ENCODE measurements around the gene TBX15. TPM values are rescaled to one million over a fixed set of nuclear protein-coding genes. Genes with fewer than 3 reads are reported as not detected.

TBX15 gene
- total and polyA plus RNA-seq, 9 of the 15 experiments (the other 6 are each of a cell fraction or from before 2014, with no cell fraction given) = 0.03 to 3.4 (median 2.3) TPM

DNA sequence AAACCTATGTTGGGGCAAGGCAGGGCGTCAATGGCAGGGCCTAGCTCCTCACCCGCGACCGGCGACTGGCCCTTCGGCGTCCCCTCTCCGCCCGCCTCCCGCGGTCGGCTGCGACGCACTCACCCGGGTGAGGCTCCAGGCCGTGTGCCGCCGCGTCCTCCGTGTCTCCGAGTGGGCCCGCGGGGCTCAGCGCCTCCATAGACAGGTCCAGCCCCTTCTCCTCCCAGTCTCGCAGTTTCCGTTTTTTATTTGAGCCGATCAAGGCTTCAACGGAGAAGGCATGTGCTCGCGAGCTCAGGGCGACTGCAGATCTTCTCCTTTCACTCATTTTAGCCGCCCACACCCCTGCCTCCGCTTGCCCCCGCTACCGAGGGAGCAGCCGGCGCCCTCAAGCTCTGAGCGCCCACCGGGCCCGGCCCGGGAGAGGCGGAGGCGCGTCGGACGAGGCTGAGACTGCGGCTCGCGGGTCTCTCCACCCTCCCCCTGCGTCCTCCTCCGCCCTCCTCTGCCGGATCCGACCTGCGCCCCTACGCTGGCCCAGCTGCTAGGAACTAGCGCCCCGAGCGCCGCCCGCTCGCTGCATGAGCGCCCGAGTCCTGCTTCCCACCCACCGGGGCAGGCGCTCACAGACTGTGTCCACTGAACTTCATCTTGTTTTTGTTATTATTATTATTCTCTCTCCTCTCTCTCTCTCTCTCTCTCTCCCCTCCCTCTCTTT is 516 bp downstream of the TBX15 start (continued):
- TF ChIP-seq, protein P1, sequence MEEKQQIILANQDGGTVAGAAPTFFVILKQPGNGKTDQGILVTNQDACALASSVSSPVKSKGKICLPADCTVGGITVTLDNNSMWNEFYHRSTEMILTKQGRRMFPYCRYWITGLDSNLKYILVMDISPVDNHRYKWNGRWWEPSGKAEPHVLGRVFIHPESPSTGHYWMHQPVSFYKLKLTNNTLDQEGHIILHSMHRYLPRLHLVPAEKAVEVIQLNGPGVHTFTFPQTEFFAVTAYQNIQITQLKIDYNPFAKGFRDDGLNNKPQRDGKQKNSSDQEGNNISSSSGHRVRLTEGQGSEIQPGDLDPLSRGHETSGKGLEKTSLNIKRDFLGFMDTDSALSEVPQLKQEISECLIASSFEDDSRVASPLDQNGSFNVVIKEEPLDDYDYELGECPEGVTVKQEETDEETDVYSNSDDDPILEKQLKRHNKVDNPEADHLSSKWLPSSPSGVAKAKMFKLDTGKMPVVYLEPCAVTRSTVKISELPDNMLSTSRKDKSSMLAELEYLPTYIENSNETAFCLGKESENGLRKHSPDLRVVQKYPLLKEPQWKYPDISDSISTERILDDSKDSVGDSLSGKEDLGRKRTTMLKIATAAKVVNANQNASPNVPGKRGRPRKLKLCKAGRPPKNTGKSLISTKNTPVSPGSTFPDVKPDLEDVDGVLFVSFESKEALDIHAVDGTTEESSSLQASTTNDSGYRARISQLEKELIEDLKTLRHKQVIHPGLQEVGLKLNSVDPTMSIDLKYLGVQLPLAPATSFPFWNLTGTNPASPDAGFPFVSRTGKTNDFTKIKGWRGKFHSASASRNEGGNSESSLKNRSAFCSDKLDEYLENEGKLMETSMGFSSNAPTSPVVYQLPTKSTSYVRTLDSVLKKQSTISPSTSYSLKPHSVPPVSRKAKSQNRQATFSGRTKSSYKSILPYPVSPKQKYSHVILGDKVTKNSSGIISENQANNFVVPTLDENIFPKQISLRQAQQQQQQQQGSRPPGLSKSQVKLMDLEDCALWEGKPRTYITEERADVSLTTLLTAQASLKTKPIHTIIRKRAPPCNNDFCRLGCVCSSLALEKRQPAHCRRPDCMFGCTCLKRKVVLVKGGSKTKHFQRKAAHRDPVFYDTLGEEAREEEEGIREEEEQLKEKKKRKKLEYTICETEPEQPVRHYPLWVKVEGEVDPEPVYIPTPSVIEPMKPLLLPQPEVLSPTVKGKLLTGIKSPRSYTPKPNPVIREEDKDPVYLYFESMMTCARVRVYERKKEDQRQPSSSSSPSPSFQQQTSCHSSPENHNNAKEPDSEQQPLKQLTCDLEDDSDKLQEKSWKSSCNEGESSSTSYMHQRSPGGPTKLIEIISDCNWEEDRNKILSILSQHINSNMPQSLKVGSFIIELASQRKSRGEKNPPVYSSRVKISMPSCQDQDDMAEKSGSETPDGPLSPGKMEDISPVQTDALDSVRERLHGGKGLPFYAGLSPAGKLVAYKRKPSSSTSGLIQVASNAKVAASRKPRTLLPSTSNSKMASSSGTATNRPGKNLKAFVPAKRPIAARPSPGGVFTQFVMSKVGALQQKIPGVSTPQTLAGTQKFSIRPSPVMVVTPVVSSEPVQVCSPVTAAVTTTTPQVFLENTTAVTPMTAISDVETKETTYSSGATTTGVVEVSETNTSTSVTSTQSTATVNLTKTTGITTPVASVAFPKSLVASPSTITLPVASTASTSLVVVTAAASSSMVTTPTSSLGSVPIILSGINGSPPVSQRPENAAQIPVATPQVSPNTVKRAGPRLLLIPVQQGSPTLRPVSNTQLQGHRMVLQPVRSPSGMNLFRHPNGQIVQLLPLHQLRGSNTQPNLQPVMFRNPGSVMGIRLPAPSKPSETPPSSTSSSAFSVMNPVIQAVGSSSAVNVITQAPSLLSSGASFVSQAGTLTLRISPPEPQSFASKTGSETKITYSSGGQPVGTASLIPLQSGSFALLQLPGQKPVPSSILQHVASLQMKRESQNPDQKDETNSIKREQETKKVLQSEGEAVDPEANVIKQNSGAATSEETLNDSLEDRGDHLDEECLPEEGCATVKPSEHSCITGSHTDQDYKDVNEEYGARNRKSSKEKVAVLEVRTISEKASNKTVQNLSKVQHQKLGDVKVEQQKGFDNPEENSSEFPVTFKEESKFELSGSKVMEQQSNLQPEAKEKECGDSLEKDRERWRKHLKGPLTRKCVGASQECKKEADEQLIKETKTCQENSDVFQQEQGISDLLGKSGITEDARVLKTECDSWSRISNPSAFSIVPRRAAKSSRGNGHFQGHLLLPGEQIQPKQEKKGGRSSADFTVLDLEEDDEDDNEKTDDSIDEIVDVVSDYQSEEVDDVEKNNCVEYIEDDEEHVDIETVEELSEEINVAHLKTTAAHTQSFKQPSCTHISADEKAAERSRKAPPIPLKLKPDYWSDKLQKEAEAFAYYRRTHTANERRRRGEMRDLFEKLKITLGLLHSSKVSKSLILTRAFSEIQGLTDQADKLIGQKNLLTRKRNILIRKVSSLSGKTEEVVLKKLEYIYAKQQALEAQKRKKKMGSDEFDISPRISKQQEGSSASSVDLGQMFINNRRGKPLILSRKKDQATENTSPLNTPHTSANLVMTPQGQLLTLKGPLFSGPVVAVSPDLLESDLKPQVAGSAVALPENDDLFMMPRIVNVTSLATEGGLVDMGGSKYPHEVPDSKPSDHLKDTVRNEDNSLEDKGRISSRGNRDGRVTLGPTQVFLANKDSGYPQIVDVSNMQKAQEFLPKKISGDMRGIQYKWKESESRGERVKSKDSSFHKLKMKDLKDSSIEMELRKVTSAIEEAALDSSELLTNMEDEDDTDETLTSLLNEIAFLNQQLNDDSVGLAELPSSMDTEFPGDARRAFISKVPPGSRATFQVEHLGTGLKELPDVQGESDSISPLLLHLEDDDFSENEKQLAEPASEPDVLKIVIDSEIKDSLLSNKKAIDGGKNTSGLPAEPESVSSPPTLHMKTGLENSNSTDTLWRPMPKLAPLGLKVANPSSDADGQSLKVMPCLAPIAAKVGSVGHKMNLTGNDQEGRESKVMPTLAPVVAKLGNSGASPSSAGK (IDR thresholded peaks at IDR 0.05) = peak; percentile 78
- TF ChIP-seq, protein P2, sequence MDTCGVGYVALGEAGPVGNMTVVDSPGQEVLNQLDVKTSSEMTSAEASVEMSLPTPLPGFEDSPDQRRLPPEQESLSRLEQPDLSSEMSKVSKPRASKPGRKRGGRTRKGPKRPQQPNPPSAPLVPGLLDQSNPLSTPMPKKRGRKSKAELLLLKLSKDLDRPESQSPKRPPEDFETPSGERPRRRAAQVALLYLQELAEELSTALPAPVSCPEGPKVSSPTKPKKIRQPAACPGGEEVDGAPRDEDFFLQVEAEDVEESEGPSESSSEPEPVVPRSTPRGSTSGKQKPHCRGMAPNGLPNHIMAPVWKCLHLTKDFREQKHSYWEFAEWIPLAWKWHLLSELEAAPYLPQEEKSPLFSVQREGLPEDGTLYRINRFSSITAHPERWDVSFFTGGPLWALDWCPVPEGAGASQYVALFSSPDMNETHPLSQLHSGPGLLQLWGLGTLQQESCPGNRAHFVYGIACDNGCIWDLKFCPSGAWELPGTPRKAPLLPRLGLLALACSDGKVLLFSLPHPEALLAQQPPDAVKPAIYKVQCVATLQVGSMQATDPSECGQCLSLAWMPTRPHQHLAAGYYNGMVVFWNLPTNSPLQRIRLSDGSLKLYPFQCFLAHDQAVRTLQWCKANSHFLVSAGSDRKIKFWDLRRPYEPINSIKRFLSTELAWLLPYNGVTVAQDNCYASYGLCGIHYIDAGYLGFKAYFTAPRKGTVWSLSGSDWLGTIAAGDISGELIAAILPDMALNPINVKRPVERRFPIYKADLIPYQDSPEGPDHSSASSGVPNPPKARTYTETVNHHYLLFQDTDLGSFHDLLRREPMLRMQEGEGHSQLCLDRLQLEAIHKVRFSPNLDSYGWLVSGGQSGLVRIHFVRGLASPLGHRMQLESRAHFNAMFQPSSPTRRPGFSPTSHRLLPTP (IDR thresholded peaks at IDR 0.05; ENCODE audit: borderline replicate concordance, extremely low read depth, insufficient read length) = no peak
- TF ChIP-seq ILF3 (IDR thresholded peaks at IDR 0.05; ENCODE audit: borderline replicate concordance) (no peak), ESRRB (CRISPR knock-in tag; IDR thresholded peaks at IDR 0.05; ENCODE audit: borderline replicate concordance) (no peak)
- TF ChIP-seq, protein P3, sequence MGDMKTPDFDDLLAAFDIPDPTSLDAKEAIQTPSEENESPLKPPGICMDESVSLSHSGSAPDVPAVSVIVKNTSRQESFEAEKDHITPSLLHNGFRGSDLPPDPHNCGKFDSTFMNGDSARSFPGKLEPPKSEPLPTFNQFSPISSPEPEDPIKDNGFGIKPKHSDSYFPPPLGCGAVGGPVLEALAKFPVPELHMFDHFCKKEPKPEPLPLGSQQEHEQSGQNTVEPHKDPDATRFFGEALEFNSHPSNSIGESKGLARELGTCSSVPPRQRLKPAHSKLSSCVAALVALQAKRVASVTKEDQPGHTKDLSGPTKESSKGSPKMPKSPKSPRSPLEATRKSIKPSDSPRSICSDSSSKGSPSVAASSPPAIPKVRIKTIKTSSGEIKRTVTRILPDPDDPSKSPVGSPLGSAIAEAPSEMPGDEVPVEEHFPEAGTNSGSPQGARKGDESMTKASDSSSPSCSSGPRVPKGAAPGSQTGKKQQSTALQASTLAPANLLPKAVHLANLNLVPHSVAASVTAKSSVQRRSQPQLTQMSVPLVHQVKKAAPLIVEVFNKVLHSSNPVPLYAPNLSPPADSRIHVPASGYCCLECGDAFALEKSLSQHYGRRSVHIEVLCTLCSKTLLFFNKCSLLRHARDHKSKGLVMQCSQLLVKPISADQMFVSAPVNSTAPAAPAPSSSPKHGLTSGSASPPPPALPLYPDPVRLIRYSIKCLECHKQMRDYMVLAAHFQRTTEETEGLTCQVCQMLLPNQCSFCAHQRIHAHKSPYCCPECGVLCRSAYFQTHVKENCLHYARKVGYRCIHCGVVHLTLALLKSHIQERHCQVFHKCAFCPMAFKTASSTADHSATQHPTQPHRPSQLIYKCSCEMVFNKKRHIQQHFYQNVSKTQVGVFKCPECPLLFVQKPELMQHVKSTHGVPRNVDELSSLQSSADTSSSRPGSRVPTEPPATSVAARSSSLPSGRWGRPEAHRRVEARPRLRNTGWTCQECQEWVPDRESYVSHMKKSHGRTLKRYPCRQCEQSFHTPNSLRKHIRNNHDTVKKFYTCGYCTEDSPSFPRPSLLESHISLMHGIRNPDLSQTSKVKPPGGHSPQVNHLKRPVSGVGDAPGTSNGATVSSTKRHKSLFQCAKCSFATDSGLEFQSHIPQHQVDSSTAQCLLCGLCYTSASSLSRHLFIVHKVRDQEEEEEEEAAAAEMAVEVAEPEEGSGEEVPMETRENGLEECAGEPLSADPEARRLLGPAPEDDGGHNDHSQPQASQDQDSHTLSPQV (IDR thresholded peaks at IDR 0.05) = no peak
